Activated naive CD4-positive, alpha-beta T cell treated with anti-CD3 and anti-CD28 coated beads, Interleukin-2, amount 50 U/mL, for 16 hours (primary cell): ENCODE results near the gene DMP1.

Experiments
- DNase-seq: peaks from one replicate; pipeline ENCODE4 v3.0.0-alpha.2; 2020

Gene DMP1

DNA sequence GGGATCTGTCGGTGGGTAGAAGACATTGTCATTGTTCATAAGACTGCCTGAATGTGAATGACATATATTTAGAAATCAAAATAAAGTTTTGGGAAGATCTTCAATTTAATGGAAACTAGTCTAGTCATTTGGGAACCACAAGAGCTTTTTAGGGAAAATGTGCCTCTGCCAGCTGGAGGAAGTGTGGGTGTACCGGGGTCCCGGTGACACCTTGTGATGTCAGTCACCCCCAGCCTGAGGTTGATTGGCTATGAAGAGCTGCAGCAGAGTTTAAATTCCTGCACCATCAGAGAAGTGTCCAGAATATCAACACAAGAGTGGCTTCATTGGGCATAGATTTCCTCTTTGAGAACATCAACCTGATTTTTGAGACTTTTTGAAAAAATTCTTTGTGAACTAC is at the start of gene DMP1:
Gene DMP1 (plus strand): TSS at position 301 of the 400 bp plus-strand sequence. CDS start 6,213 bp downstream, outside the sequence.
- no peak for DNase-seq

DNA sequence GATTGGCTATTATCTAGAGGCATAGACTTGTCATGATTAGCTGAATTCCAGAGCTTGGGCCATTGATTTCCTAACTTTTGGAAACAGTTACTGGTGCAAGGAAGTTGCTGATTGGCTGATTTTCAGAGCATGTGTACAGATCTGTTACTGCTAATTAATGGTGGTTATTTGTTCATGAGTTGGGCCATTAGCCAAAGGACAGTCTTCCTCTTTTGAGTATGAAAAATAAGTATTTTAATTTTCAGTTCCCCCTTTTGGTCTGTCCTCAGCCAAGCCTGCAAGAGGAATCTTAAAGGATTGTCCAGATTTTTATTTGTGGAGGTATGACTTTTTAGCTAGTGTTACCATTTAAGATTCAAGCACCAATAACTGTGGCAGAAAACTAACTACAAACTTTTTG is 48.7 kb upstream of the DMP1 start:
- no peak for DNase-seq

DNA sequence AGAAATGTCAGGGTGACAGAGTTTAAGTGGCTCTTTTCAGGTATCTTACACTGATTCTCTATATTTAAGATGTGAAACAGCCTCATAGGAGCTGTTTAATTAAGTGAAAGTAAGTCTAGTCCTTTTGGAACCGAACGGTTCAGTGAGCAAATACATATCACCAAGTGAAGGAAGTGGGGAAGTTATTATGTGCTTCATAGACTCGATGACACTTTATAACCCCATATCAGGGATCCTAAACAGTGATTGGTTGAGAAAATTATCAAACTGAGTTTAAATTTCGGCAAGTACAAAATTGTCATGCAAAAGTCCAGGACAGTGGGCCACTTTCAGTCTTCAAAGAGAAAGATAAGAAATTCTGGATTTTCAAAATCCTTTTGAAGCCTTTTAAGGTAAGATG is 41.9 kb upstream of the DMP1 start, which contains the start of gene DSPP:
Gene DSPP (plus strand): TSS at position 301 of the 400 bp plus-strand sequence. CDS start 2,380 bp downstream, outside the sequence.
- no peak for DNase-seq

GRCh38 chr4:87614292-87614890 is 35.7 kb upstream of the DMP1 start:
- no peak for DNase-seq

DNA sequence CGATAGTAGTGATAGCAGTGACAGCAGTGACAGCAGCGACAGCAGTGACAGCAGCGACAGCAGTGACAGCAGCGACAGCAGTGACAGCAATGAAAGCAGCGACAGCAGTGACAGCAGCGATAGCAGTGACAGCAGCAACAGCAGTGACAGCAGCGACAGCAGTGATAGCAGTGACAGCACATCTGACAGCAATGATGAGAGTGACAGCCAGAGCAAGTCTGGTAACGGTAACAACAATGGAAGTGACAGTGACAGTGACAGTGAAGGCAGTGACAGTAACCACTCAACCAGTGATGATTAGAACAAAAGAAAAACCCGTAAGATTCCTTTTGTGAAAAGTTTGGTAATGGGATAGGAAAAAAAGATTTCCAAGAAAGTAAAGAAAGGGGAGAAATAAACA is 33.8 kb upstream of the DMP1 start:
- DNase-seq = no peak

DNA sequence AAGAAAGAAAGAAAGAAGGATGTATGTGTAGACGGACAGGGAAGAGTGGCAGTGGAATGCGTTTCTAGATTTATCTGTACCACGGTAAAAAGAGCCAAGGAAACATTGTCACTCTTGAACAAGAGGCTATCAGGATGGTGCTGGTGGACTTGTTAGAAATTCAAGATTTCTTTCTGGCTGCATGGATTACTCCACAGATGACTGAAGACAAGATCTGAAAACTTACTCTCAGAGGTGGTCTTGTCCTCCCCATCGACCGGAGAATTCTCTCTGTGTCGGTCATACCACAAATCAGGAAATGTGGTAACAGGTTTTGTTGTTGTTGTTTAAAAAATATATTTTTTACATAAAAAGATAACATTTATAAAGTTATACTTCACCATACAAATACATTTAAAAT is 30.0 kb upstream of the DMP1 start:
- no peak for DNase-seq

DNA sequence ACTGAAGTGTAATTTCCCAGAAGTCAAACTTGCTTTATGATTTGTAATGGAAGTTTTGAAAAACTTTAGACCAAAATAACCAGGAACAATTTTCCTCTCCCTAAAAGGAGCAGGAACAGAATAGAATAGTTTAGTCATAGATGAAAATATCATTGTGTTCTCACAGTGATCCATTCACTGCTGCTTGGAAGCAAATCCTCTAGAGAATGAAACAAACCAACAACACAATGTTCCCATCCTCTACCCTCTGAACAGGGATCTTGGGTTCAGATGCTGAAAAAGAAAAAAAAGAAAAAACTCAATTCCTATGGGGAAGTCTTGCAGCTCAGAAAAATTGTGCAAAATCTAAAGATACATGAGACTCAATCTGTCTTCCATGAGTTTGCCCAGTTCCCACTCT is 29.6 kb upstream of the DMP1 start:
- no peak for DNase-seq

DNA sequence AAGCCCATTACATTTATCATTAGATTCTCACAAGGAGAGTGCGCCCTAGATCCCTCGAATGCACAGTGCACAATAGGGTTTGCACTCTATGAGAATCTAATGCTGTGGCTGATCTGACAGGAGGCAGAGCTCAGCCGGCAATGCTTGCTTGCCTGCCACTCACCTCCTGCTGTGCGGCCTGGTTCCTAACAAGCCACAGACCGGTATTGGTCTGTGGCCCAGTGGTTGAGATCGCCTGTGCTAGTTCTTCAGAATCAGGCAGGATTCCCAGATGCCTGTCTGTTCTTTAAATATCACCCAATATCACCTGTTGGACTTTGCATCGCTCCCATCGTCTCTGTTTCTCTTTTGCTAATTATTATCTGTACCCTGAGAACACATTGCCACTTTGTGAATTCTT is 27.8 kb upstream of the DMP1 start:
- no peak for DNase-seq

DNA sequence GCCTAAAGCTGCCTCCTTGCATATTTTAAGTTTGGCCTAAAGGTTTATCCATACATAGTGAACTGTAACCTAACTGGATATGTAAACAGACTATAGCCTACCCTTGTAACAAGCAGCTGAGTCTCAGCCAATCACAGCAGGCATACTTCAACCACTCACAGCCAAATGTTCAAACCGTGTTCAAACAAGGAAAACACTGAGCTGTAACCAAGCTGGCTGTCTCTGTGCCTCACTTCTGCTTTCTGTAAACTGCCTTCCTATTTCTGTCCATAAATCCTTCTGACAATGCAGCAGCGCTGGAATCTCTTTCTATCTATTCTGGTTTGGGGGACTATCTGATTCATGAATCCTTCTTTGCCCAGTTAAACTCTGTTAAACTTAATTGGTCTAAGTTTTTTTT is 25.4 kb upstream of the DMP1 start:
- no peak for DNase-seq

DNA sequence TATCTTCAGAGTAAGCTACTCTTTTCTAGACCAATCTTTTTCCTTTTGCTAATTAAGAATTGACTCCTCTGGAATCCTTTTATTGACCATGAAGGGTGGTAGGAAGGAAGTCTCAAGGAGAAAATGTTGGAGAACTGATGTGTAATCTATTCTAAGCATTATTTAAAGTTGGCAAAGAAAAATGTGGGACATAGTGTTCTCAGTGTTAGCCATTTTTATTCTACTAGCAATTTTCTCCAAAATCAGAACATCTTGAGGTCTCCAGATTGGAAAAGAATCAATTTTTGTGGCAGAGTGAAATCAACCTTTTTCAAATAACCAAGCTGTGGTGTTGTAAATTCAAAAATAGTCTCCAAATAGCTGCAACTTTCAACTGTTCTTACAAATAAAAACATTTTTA is 18.4 kb upstream of the DMP1 start:
- no peak for DNase-seq

GRCh38 chr4:87632469-87632868 is 17.6 kb upstream of the DMP1 start:
- no peak for DNase-seq

DNA sequence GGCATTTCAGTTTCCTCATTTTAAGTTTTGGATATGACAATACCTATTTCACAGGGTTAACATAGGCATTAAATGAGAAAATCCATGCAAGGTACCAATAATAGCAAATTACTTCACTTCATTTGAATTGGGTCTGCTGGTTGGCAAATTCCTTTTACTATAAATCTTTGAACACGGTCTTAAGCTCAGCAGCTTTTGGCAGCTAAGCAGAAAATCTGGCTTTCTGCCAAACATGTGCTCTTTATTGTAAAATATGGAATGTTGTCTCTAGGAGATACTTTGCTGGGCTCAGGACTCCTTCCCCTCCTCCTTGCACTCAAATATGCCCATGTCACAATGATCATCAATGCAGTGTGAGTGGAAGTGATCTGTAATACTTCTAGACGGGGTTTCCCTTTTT is 16.8 kb upstream of the DMP1 start:
- DNase-seq = no peak

GRCh38 chr4:87644286-87644685 is 5.8 kb upstream of the DMP1 start:
- no peak for DNase-seq

DNA sequence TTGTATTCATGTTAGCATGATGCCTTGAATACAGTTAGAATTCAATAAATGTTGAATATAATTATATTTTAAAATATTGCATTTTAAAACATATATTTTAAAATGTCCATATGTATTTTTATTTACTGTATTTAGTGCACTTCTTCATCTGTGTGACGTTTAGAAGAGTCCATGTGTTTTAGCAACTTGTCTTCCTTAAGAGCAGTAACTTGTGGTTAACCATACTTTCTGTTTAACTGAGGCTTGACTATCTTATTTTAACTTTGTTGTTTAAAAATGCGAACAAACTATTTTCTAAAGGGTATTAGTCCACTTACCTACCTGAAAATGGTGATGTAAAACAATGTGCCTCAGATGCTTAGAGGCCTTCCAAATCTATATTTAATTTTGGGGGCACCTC is 858 bp downstream of the DMP1 start:
- DNase-seq = no peak

- DNase-seq = no peak
Measured at GRCh38 chr4:87651941-87652340, 1.9 kb downstream of the DMP1 start.

GRCh38 chr4:87654487-87655044 is 4.5 kb downstream of the DMP1 start:
- no peak for DNase-seq

- DNase-seq = no peak
Measured at GRCh38 chr4:87657525-87657924, 7.4 kb downstream of the DMP1 start.

DNA sequence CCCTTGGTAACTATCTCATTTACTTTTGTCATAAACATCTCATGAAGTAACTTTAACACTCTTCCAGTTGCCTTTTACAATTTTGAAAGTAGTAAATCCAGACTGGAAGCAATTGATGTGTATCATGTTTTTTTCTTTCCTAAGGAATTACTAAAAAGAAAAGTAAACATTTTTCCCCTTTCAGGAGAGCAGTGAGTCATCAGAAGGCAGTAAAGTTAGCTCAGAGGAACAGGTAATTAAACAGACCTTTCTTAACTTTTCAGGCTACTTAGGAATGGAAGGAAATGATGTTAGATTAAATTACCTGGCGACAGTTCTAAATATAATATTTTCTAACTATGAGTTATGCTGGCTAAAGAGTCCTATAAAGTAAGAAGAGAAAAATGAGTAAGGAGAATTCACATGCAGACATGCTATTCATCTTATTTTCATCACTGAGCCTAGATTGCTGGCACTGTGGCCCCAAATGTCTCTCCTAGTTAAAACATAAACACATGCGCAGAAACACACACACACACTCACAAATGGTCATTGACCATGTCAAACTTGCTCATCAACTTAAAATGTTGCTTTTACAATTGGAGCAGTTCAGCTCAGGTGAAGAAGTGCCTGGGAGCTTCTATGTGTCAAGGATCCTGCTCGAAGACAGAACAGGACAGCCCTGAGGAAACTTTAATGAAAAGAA is 9.3 kb downstream of the DMP1 start:
- no peak for DNase-seq

DNA sequence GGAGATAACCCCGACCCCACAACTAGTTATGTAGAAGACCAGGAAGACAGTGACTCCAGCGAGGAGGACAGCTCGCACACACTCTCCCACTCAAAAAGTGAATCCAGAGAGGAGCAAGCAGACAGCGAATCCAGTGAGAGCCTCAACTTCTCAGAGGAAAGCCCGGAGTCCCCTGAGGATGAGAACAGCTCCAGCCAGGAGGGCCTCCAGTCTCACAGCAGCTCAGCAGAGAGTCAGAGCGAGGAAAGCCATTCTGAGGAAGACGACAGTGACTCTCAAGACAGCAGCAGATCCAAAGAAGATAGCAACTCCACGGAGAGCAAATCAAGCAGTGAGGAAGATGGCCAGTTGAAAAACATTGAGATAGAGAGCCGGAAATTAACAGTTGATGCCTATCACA is 12.8 kb downstream of the DMP1 start:
- no peak for DNase-seq

GRCh38 chr4:87669373-87669772 is 19.3 kb downstream of the DMP1 start:
- DNase-seq = no peak

- no peak for DNase-seq
Measured at GRCh38 chr4:87677731-87678130, 27.7 kb downstream of the DMP1 start.

DNA sequence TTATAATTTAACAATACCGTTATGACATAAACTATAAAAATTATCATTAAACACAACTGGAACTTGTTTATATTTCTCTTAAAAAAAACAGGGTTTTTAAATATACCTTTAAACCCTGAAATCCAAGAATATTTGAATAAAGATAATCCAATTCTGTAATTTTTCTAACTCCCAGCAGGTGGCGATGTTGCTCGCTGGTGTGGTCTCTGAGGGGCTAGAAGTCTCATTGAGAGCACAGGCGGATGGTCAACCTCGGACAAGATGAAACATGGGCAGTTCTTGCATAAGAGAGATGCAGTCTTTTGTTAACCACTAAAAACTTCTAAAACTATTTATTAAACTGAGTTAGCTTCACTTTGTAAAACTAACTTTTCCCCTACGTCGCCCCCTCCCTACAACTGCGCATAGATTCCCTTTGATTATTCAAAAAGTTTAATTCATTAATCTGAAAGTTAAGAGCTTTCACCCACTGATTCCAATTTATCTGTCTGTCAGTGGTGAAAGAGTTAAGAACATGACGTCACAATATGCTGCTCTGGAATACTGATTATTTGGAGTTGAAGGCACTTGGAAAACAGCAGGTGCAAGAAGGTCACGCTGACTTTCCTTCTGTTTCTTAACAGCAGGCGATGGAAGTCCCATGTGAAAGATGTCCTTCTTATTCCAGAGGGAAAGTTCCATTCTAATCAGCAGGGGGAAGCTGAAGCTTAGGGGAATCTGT is 29.5 kb downstream of the DMP1 start:
- peak; percentile 23 for DNase-seq

- no peak for DNase-seq
Measured at GRCh38 chr4:87680271-87680670, 30.2 kb downstream of the DMP1 start.

DNA sequence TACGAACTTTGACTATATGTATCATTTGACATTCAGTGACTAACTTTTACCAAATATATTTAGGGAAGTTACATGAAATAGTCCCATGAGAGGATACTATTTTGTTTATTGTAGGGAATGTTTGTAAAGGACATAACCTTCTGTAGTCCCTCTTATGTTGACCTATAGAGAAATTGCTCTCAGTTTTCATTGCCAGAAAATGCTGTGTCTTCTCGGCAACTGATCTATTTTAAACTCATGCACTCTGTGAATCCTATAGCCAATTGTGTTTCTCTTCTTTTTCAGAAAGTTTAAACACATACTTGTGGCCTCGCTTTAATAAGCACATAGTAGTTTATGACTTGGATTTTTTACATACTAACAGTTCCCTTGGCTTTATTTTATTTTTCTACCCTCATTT is 38.2 kb downstream of the DMP1 start:
- DNase-seq = no peak
